Smooth muscle cell (in vitro differentiated cells): Measurements from ENCODE around the gene SLC22A4. TPM values are rescaled to one million over a fixed set of nuclear protein-coding genes. Genes with fewer than 3 reads are reported as not detected.
A peak's percentile ranks its signal among the peaks of the same experiment; 100 is the strongest.

Source experiments
- DNase-seq: peaks from one replicate; lab custom pipeline; 2025; ENCODE audit not compliant: unreplicated experiment; lab: John Stamatoyannopoulos, UW
- H2AFZ ChIP-seq: fragments of 200-600 bp; sonication (generic); 2 replicates; pipeline ENCODE4 v1.6.0; 2016; ENCODE audit warnings: antibody characterized with exemption, low read depth, mild to moderate bottlenecking
- H3F3A ChIP-seq: fragments of 200-600 bp; sonication (generic); 2 replicates; pipeline ENCODE4 v1.6.0; 2017; ENCODE audit warnings: antibody characterized with exemption, low read depth
- H3K27ac ChIP-seq: fragments of 200-600 bp; sonication (generic); 2 replicates; pipeline ENCODE4 v1.5.1; 2016; ENCODE audit warnings: low read depth, mild to moderate bottlenecking
- H3K27me3 ChIP-seq: fragments of 200-600 bp; sonication (generic); 2 replicates; pipeline ENCODE4 v1.6.1; 2016; ENCODE audit warnings: low read depth, mild to moderate bottlenecking
- H3K36me3 ChIP-seq: fragments of 200-600 bp; sonication (generic); 2 replicates; pipeline ENCODE4 v1.5.1; 2016; ENCODE audit warnings: low read depth
- H3K4me1 ChIP-seq: fragments of 200-600 bp; sonication (generic); 2 replicates; pipeline ENCODE4 v1.5.1; 2016; ENCODE audit warnings: low read depth
- H3K4me2 ChIP-seq: fragments of 200-600 bp; sonication (generic); 2 replicates; pipeline ENCODE4 v1.6.0; 2016; ENCODE audit warnings: mild to moderate bottlenecking
- H3K4me3 ChIP-seq: fragments of 200-600 bp; sonication (generic); 2 replicates; pipeline ENCODE4 v1.5.1; 2016; ENCODE audit warnings: mild to moderate bottlenecking
- H3K79me2 ChIP-seq: fragments of 200-600 bp; sonication (generic); 2 replicates; pipeline ENCODE4 v1.6.0; 2016; ENCODE audit warnings: low read depth, mild to moderate bottlenecking
- H3K9ac ChIP-seq: fragments of 200-600 bp; sonication (generic); 2 replicates; pipeline ENCODE4 v1.6.0; 2016; ENCODE audit warnings: low read depth
- H3K9me3 ChIP-seq: fragments of 200-600 bp; sonication (generic); replicated peaks from 2 replicates; pipeline ENCODE4 v1.5.1; 2016; ENCODE audit warnings: low read depth
- H4K20me1 ChIP-seq: fragments of 200-600 bp; sonication (generic); 2 replicates; pipeline ENCODE4 v1.6.0; 2016; ENCODE audit warnings: low read depth
- CTCF ChIP-seq: fragments of 200-600 bp; sonication (generic); IDR thresholded peaks from 2 replicates; pipeline ENCODE4 v1.5.1; 2017; ENCODE audit warnings: borderline replicate concordance, mild to moderate bottlenecking, antibody characterized with exemption; ENCODE audit not compliant: insufficient read depth, poor library complexity, severe bottlenecking
- WGBS: methylation state at CpG from one replicate; pipeline ENCODE4 v1.1.7; 2016; ENCODE audit warnings: low lambda C conversion rate; 5-methylcytosine and 5-hydroxymethylcytosine counted together
- polyA plus RNA-seq: library from polyadenylated mRNA; unstranded; fragments of >200 nt; fragmentation: Nextera tagmentation; extraction: Ambion mirVana; gene quantifications from 2 replicates; pipeline ENCODE4 v1.2.1, GENCODE V29; 2016
- total RNA-seq: library from RNA; depleted of rRNA; stranded (reverse); fragments of >200 nt; gene quantifications from 2 replicates; pipeline ENCODE4 v1.2.3, GENCODE V29; 2014

Gene SLC22A4
- total and polyA plus RNA-seq, 2 experiments from 2014 or later: 3.1 to 3.8 TPM

- peak overlapping the region; percentile 60 for H3K4me2 ChIP-seq
- no peak overlapping the region for H3K4me3 ChIP-seq
- DNase-seq: no peak
These were observed 94.8 kb downstream of the SLC22A4 start for GRCh38 chr5:132389051-132389331.

GRCh38 chr5:132389585-132390286 lies 95.5 kb downstream of the SLC22A4 start:
- H3K4me2 ChIP-seq: peak overlapping the region; percentile 60

More at GRCh38 chr5:132389051-132389331, 94.8 kb downstream of the SLC22A4 start:
- no peaks in the 10 kb centered on the region for H3K27me3 ChIP-seq
- H3K9ac ChIP-seq: peak overlapping the region; percentile 54
- no peak for TF ChIP-seq CTCF
- peaks cover 2% of the 10 kb centered on the region for H4K20me1 ChIP-seq
- H2AFZ ChIP-seq: no peak overlapping the region
- peaks cover 7% of the 10 kb centered on the region for H3K4me1 ChIP-seq
- WGBS: 95% methylated on average over 1 of the region's 1 CpG
- H3K27ac ChIP-seq: peak overlapping the region; percentile 86
- H3K9me3 ChIP-seq: no peaks in the 10 kb centered on the region
- H3F3A ChIP-seq: peaks cover 29% of the 10 kb centered on the region
- H3K79me2 ChIP-seq: no peaks in the 10 kb centered on the region
- H3K36me3 ChIP-seq: no peaks in the 10 kb centered on the region

GRCh38 chr5:132391247-132391646 lies 97.1 kb downstream of the SLC22A4 start:
- H3K4me1 ChIP-seq: peaks cover 7% of the 10 kb centered on the region
- 91% methylated on average over 5 of the region's 5 CpGs for WGBS
- no peaks in the 10 kb centered on the region for H3K36me3 ChIP-seq
- H3K9ac ChIP-seq: no peak overlapping the region
- no peak overlapping the region for H3K4me3 ChIP-seq
- no peak overlapping the region for H3K4me2 ChIP-seq
- H3K27me3 ChIP-seq: no peaks in the 10 kb centered on the region
- H3K79me2 ChIP-seq: no peaks in the 10 kb centered on the region
- TF ChIP-seq CTCF: no peak
- no peak overlapping the region for H2AFZ ChIP-seq
- no peak for DNase-seq
- peaks cover 2% of the 10 kb centered on the region for H4K20me1 ChIP-seq
- peaks cover 29% of the 10 kb centered on the region for H3F3A ChIP-seq
- H3K9me3 ChIP-seq: no peaks in the 10 kb centered on the region
- H3K27ac ChIP-seq: no peak overlapping the region

More at GRCh38 chr5:132389585-132390286, 95.5 kb downstream of the SLC22A4 start:
- H3K4me1 ChIP-seq: peaks cover 7% of the 10 kb centered on the region
- H2AFZ ChIP-seq: no peak overlapping the region
- peaks cover 2% of the 10 kb centered on the region for H4K20me1 ChIP-seq
- H3K27ac ChIP-seq: peak overlapping the region; percentile 86
- no peak overlapping the region for H3K4me3 ChIP-seq
- 50% methylated on average over 10 of the region's 10 CpGs for WGBS
- peaks cover 29% of the 10 kb centered on the region for H3F3A ChIP-seq
- H3K9me3 ChIP-seq: no peaks in the 10 kb centered on the region
- no peak for TF ChIP-seq CTCF
- no peaks in the 10 kb centered on the region for H3K27me3 ChIP-seq
- H3K9ac ChIP-seq: peak overlapping the region; percentile 54
- DNase-seq: peak; percentile 43
- H3K36me3 ChIP-seq: no peaks in the 10 kb centered on the region
- no peaks in the 10 kb centered on the region for H3K79me2 ChIP-seq

- Histone ChIP-seq H3K79me2 (no peaks in the 10 kb centered on the region), H3K4me1 (peaks cover 7% of the 10 kb centered on the region), H3K27me3 (no peaks in the 10 kb centered on the region), H3K9ac (no peak overlapping the region), H3K27ac (no peak overlapping the region), H3K4me2 (no peak overlapping the region), H3K4me3 (no peak overlapping the region), H2AFZ (no peak overlapping the region), H3F3A (peaks cover 26% of the 10 kb centered on the region), H4K20me1 (peaks cover 2% of the 10 kb centered on the region), H3K9me3 (no peaks in the 10 kb centered on the region), H3K36me3 (no peaks in the 10 kb centered on the region)
- TF ChIP-seq CTCF: no peak
- no peak for DNase-seq
These were observed 97.7 kb downstream of the SLC22A4 start for GRCh38 chr5:132391870-132392269.
